ENCODE results near the gene DYNLT2B. TPM values are rescaled to one million over a fixed set of nuclear protein-coding genes. Genes with fewer than 3 reads are reported as not detected.

DYNLT2B gene
- polyA plus RNA-seq, 1 donor (not counting 4 experiments of a cell fraction or from before 2014, with no cell fraction given): 40.0 TPM

DNA sequence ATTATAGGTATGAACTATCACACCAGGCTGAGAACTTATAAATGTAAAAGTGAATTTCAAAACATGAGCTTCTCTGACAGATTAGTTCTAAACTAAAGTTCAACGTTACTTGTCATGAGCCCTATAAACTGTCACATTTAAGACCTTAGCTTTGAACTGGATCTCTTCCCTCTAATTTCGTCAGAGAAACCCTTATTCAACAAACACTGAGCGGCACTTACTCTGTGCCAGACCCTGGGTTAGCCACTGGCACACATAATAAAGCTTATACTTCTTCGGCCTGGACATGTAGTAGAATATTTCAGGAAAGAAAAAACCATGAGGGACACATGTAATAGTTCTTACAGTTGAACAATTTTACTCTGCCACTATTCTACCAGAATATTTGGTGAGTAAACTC, 36.1 kb downstream of the DYNLT2B start:
- TF ChIP-seq, protein P1, sequence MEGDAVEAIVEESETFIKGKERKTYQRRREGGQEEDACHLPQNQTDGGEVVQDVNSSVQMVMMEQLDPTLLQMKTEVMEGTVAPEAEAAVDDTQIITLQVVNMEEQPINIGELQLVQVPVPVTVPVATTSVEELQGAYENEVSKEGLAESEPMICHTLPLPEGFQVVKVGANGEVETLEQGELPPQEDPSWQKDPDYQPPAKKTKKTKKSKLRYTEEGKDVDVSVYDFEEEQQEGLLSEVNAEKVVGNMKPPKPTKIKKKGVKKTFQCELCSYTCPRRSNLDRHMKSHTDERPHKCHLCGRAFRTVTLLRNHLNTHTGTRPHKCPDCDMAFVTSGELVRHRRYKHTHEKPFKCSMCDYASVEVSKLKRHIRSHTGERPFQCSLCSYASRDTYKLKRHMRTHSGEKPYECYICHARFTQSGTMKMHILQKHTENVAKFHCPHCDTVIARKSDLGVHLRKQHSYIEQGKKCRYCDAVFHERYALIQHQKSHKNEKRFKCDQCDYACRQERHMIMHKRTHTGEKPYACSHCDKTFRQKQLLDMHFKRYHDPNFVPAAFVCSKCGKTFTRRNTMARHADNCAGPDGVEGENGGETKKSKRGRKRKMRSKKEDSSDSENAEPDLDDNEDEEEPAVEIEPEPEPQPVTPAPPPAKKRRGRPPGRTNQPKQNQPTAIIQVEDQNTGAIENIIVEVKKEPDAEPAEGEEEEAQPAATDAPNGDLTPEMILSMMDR (optimal IDR thresholded peaks at IDR 0.05 in 1 of 3, IDR thresholded peaks at IDR 0.05 in 1 of 3, conservative IDR thresholded peaks at IDR 0.05 in 1 of 3; ENCODE audit: extremely low read depth in 1 of 3, insufficient read depth in 2 of 3, low read length in 3 of 3): no peak
- TF ChIP-seq EZH2 (IDR thresholded peaks at IDR 0.05; ENCODE audit: low read length): no peak
- DNase-seq (ENCODE audit: low read depth, low spot score) (no peak), FAIRE-seq (no peak)
- H2AFZ ChIP-seq (ENCODE audit: control insufficient read depth, low read length): no peak overlapping the region
- no peak overlapping the region for H3K4me3 ChIP-seq (ENCODE audit: control insufficient read depth in 2 of 3, extremely low read depth in 1 of 3, insufficient read depth in 2 of 3, low read depth in 1 of 3, low read length in 3 of 3)
- dilution Hi-C loops (cut with MboI; ENCODE audit: extremely low pct_ligation_motif_present, low sequenced_read_pairs): no loop called here
- H3K4me1 ChIP-seq (ENCODE audit: control insufficient read depth, extremely low read depth, insufficient read depth, low read length): peaks cover 46% of the 10 kb centered on the region
- peaks cover 80% of the 10 kb centered on the region for H3K79me2 ChIP-seq (ENCODE audit: control insufficient read depth, insufficient read depth, low read length)
- peak overlapping the region; percentile 40 for H3K27ac ChIP-seq (ENCODE audit: control insufficient read depth, insufficient read depth, low read length)
- H3K4me2 ChIP-seq (ENCODE audit: control insufficient read depth, extremely low read depth, insufficient read depth, low read depth, low read length): no peak overlapping the region
- peaks cover 0 to 3% of the 10 kb centered on the region in 2 experiments for H3K36me3 ChIP-seq (ENCODE audit: control insufficient read depth in 2 of 2, extremely low read depth in 1 of 2, insufficient read depth in 2 of 2, low read length in 2 of 2)
- H3K9me1 ChIP-seq (ENCODE audit: control insufficient read depth, extremely low read depth, insufficient read depth, low read length): no peaks in the 10 kb centered on the region
- H3K9ac ChIP-seq (ENCODE audit: control insufficient read depth, extremely low read depth, insufficient read depth, low read length): no peak overlapping the region
- no peaks in the 10 kb centered on the region for H3K27me3 ChIP-seq (ENCODE audit: control insufficient read depth, extremely low read depth, insufficient read depth, low read length)
- H3K9me3 ChIP-seq (ENCODE audit: control insufficient read depth, low read depth, low read length): no peaks in the 10 kb centered on the region
- peaks cover 2% of the 10 kb centered on the region for H4K20me1 ChIP-seq (ENCODE audit: control insufficient read depth, extremely low read depth, insufficient read depth, low read length)

DNA sequence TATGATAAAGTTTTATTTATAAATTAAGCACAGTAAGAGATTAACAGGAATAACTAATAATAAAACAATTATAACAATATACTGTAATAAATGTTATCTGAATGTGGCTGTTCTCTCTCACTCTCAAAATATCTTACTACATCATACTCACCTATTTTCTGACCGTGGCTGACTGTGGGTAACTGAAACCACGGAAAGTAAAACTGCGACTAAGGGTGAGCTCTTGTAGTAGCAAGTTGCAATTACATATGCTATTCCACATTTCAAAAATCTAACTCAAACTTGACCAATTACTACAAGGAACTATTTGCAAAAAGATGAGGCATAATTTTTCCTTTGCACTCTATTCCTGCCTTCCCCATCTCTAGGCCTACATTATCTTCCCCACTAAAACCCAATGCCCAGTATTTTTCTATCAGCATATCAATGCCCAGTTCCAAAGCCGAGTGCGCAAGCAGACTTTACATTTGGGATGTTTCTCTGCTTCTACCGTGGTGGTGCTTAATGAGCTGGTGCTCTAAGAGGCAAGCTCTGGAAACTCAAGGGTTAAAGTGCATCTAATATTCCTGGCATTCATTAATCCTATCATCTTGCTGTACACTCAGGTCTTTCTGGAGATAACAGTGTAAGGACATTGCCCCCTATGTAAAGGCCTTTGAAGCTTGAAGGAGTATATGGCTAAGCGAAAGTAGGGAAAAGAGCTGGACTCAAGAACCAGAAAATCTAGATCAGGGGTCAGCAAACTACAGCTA, 37.2 kb downstream of the DYNLT2B start:
- dilution Hi-C loops (cut with MboI; ENCODE audit: extremely low pct_ligation_motif_present, low sequenced_read_pairs): no loop called here

More for the DNA sequence above, 37.2 kb downstream of the DYNLT2B start:
- Histone ChIP-seq H3K4me1 (ENCODE audit: control insufficient read depth, extremely low read depth, insufficient read depth, low read length) (peaks cover 41% of the 10 kb centered on the region), H3K9me3 (ENCODE audit: control insufficient read depth, low read depth, low read length) (no peaks in the 10 kb centered on the region), H3K4me3 (ENCODE audit: control insufficient read depth in 2 of 3, extremely low read depth in 1 of 3, insufficient read depth in 2 of 3, low read depth in 1 of 3, low read length in 3 of 3) (no peak overlapping the region), H3K27ac (ENCODE audit: control insufficient read depth, insufficient read depth, low read length) (peak overlapping the region; percentile 40), H3K9me1 (ENCODE audit: control insufficient read depth, extremely low read depth, insufficient read depth, low read length) (no peaks in the 10 kb centered on the region), H4K20me1 (ENCODE audit: control insufficient read depth, extremely low read depth, insufficient read depth, low read length) (peaks cover 2% of the 10 kb centered on the region), H3K36me3 (ENCODE audit: control insufficient read depth in 2 of 2, extremely low read depth in 1 of 2, insufficient read depth in 2 of 2, low read length in 2 of 2) (peaks cover 0 to 3% of the 10 kb centered on the region in 2 experiments), H3K9ac (ENCODE audit: control insufficient read depth, extremely low read depth, insufficient read depth, low read length) (no peak overlapping the region), H3K4me2 (ENCODE audit: control insufficient read depth, extremely low read depth, insufficient read depth, low read depth, low read length) (peak overlapping the region; percentile 55), H3K27me3 (ENCODE audit: control insufficient read depth, extremely low read depth, insufficient read depth, low read length) (no peaks in the 10 kb centered on the region), H3K79me2 (ENCODE audit: control insufficient read depth, insufficient read depth, low read length) (peaks cover 78% of the 10 kb centered on the region), H2AFZ (ENCODE audit: control insufficient read depth, low read length) (no peak overlapping the region)
- no peak for TF ChIP-seq EZH2 (IDR thresholded peaks at IDR 0.05; ENCODE audit: low read length)
- TF ChIP-seq, protein P1 (optimal IDR thresholded peaks at IDR 0.05 in 1 of 3, IDR thresholded peaks at IDR 0.05 in 1 of 3, conservative IDR thresholded peaks at IDR 0.05 in 1 of 3; ENCODE audit: extremely low read depth in 1 of 3, insufficient read depth in 2 of 3, low read length in 3 of 3): no peak
- FAIRE-seq (no peak), DNase-seq (ENCODE audit: low read depth, low spot score) (no peak)

Data from keratinocyte (primary cell).